Measurements from ENCODE around the gene ATPAF1.

DNA sequence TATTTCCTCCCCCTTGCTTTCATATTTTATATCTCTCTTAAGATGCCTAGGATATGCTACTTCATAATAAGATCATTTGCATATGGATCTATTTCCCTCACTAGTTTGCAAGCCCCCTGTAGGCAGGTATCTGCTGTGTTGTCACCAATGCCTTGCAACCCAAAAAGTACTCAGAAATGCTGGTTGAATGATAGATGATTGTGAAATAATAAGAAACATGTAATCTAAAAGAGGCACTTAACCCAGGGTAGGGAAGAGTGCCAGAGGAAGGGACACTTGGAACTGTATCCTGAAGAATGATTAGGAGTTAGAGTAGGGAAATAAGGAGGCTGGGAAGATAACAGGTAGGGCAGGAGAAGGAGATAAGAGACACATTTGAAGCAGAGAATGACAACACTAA is 12.3 kb downstream of the ATPAF1 start:
- TF ChIP-seq, protein P1, sequence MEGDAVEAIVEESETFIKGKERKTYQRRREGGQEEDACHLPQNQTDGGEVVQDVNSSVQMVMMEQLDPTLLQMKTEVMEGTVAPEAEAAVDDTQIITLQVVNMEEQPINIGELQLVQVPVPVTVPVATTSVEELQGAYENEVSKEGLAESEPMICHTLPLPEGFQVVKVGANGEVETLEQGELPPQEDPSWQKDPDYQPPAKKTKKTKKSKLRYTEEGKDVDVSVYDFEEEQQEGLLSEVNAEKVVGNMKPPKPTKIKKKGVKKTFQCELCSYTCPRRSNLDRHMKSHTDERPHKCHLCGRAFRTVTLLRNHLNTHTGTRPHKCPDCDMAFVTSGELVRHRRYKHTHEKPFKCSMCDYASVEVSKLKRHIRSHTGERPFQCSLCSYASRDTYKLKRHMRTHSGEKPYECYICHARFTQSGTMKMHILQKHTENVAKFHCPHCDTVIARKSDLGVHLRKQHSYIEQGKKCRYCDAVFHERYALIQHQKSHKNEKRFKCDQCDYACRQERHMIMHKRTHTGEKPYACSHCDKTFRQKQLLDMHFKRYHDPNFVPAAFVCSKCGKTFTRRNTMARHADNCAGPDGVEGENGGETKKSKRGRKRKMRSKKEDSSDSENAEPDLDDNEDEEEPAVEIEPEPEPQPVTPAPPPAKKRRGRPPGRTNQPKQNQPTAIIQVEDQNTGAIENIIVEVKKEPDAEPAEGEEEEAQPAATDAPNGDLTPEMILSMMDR (IDR thresholded peaks at IDR 0.05) = no peak
- TF ChIP-seq NFIC (IDR thresholded peaks at IDR 0.05; ENCODE audit: borderline replicate concordance) (no peak), FOXM1 (IDR thresholded peaks at IDR 0.05; ENCODE audit: low read depth) (no peak), RFX5 (IDR thresholded peaks at IDR 0.05; ENCODE audit: low read length) (no peak), GATA2 (CRISPR knock-in tag; IDR thresholded peaks at IDR 0.05) (no peak), POLR2AphosphoS5 (IDR thresholded peaks at IDR 0.05; ENCODE audit: low read depth, low read length) (no peak), MXI1 (IDR thresholded peaks at IDR 0.05; ENCODE audit: low read depth, low read length) (no peak), CHD2 (IDR thresholded peaks at IDR 0.05; ENCODE audit: low read length, partially characterized antibody) (no peak)
- TF ChIP-seq, protein P2, sequence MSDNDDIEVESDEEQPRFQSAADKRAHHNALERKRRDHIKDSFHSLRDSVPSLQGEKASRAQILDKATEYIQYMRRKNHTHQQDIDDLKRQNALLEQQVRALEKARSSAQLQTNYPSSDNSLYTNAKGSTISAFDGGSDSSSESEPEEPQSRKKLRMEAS (IDR thresholded peaks at IDR 0.05; ENCODE audit: low read depth) = no peak
- TF ChIP-seq, protein P3, sequence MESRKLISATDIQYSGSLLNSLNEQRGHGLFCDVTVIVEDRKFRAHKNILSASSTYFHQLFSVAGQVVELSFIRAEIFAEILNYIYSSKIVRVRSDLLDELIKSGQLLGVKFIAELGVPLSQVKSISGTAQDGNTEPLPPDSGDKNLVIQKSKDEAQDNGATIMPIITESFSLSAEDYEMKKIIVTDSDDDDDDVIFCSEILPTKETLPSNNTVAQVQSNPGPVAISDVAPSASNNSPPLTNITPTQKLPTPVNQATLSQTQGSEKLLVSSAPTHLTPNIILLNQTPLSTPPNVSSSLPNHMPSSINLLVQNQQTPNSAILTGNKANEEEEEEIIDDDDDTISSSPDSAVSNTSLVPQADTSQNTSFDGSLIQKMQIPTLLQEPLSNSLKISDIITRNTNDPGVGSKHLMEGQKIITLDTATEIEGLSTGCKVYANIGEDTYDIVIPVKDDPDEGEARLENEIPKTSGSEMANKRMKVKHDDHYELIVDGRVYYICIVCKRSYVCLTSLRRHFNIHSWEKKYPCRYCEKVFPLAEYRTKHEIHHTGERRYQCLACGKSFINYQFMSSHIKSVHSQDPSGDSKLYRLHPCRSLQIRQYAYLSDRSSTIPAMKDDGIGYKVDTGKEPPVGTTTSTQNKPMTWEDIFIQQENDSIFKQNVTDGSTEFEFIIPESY (IDR thresholded peaks at IDR 0.05; ENCODE audit: borderline replicate concordance, low read depth) = no peak
